Smooth muscle cell (in vitro differentiated cells): ENCODE results near the gene SRP68. TPM values are rescaled to one million over a fixed set of nuclear protein-coding genes. Genes with fewer than 3 reads are reported as not detected.

Source experiments
- DNase-seq: peaks from one replicate; lab custom pipeline; 2025; ENCODE audit not compliant: unreplicated experiment; lab: John Stamatoyannopoulos, UW
- H2AFZ ChIP-seq: fragments of 200-600 bp; sonication (generic); 2 replicates; pipeline ENCODE4 v1.6.0; 2016; ENCODE audit warnings: antibody characterized with exemption, low read depth, mild to moderate bottlenecking
- H3F3A ChIP-seq: fragments of 200-600 bp; sonication (generic); 2 replicates; pipeline ENCODE4 v1.6.0; 2017; ENCODE audit warnings: antibody characterized with exemption, low read depth
- H3K27ac ChIP-seq: fragments of 200-600 bp; sonication (generic); 2 replicates; pipeline ENCODE4 v1.5.1; 2016; ENCODE audit warnings: low read depth, mild to moderate bottlenecking
- H3K27me3 ChIP-seq: fragments of 200-600 bp; sonication (generic); 2 replicates; pipeline ENCODE4 v1.6.1; 2016; ENCODE audit warnings: low read depth, mild to moderate bottlenecking
- H3K36me3 ChIP-seq: fragments of 200-600 bp; sonication (generic); 2 replicates; pipeline ENCODE4 v1.5.1; 2016; ENCODE audit warnings: low read depth
- H3K4me1 ChIP-seq: fragments of 200-600 bp; sonication (generic); 2 replicates; pipeline ENCODE4 v1.5.1; 2016; ENCODE audit warnings: low read depth
- H3K4me2 ChIP-seq: fragments of 200-600 bp; sonication (generic); 2 replicates; pipeline ENCODE4 v1.6.0; 2016; ENCODE audit warnings: mild to moderate bottlenecking
- H3K4me3 ChIP-seq: fragments of 200-600 bp; sonication (generic); 2 replicates; pipeline ENCODE4 v1.5.1; 2016; ENCODE audit warnings: mild to moderate bottlenecking
- H3K79me2 ChIP-seq: fragments of 200-600 bp; sonication (generic); 2 replicates; pipeline ENCODE4 v1.6.0; 2016; ENCODE audit warnings: low read depth, mild to moderate bottlenecking
- H3K9ac ChIP-seq: fragments of 200-600 bp; sonication (generic); 2 replicates; pipeline ENCODE4 v1.6.0; 2016; ENCODE audit warnings: low read depth
- H3K9me3 ChIP-seq: fragments of 200-600 bp; sonication (generic); replicated peaks from 2 replicates; pipeline ENCODE4 v1.5.1; 2016; ENCODE audit warnings: low read depth
- H4K20me1 ChIP-seq: fragments of 200-600 bp; sonication (generic); 2 replicates; pipeline ENCODE4 v1.6.0; 2016; ENCODE audit warnings: low read depth
- WGBS: methylation state at CpG from one replicate; pipeline ENCODE4 v1.1.7; 2016; ENCODE audit warnings: low lambda C conversion rate; 5-methylcytosine and 5-hydroxymethylcytosine counted together
- polyA plus RNA-seq: library from polyadenylated mRNA; unstranded; fragments of >200 nt; fragmentation: Nextera tagmentation; extraction: Ambion mirVana; gene quantifications from 2 replicates; pipeline ENCODE4 v1.2.1, GENCODE V29; 2016
- total RNA-seq: library from RNA; depleted of rRNA; stranded (reverse); fragments of >200 nt; gene quantifications from 2 replicates; pipeline ENCODE4 v1.2.3, GENCODE V29; 2014
- TF ChIP-seq, protein P1 (sequence below): fragments of 200-600 bp; sonication (generic); IDR thresholded peaks from 2 replicates; pipeline ENCODE4 v1.5.1; 2017; ENCODE audit warnings: borderline replicate concordance, mild to moderate bottlenecking, antibody characterized with exemption; ENCODE audit not compliant: insufficient read depth, poor library complexity, severe bottlenecking

SRP68 gene
- total and polyA plus RNA-seq, 2 experiments from 2014 or later = 67.5 to 96.3 TPM

DNA sequence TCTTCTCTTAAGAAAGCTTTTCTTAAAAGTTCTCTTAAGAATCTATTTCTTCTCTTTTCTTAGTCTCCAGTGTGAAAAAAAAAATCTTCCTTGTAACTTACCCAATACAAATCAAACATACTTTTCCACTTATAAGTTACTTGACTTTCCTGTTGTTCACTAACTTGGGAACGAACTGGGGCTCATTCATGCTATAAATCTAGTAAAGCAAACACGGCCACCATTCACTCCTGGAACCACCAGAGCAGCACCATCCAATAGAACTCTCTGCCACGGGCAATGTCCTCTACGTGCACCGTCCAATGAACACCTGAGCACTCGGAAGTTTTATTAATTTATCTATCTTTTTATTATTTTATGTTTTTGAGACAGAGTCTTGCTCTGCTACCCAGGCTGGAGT lies 20.8 kb downstream of the SRP68 start:
- no peak overlapping the region for H3K9ac ChIP-seq
- peaks cover 22% of the 10 kb centered on the region for H3F3A ChIP-seq
- H3K36me3 ChIP-seq = peaks cover 8% of the 10 kb centered on the region
- H3K9me3 ChIP-seq = no peaks in the 10 kb centered on the region
- no peak overlapping the region for H3K4me3 ChIP-seq
- peak overlapping the region; percentile 67 for H3K27ac ChIP-seq
- 94% methylated on average over 6 of the region's 6 CpGs for WGBS
- H4K20me1 ChIP-seq = peaks cover 80% of the 10 kb centered on the region
- no peak for DNase-seq
- TF ChIP-seq, protein P1, sequence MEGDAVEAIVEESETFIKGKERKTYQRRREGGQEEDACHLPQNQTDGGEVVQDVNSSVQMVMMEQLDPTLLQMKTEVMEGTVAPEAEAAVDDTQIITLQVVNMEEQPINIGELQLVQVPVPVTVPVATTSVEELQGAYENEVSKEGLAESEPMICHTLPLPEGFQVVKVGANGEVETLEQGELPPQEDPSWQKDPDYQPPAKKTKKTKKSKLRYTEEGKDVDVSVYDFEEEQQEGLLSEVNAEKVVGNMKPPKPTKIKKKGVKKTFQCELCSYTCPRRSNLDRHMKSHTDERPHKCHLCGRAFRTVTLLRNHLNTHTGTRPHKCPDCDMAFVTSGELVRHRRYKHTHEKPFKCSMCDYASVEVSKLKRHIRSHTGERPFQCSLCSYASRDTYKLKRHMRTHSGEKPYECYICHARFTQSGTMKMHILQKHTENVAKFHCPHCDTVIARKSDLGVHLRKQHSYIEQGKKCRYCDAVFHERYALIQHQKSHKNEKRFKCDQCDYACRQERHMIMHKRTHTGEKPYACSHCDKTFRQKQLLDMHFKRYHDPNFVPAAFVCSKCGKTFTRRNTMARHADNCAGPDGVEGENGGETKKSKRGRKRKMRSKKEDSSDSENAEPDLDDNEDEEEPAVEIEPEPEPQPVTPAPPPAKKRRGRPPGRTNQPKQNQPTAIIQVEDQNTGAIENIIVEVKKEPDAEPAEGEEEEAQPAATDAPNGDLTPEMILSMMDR = no peak
- peaks cover 8% of the 10 kb centered on the region for H3K4me1 ChIP-seq
- no peak overlapping the region for H2AFZ ChIP-seq
- H3K79me2 ChIP-seq = peaks cover 18% of the 10 kb centered on the region
- H3K4me2 ChIP-seq = peak overlapping the region; percentile 17
- H3K27me3 ChIP-seq = no peaks in the 10 kb centered on the region

DNA sequence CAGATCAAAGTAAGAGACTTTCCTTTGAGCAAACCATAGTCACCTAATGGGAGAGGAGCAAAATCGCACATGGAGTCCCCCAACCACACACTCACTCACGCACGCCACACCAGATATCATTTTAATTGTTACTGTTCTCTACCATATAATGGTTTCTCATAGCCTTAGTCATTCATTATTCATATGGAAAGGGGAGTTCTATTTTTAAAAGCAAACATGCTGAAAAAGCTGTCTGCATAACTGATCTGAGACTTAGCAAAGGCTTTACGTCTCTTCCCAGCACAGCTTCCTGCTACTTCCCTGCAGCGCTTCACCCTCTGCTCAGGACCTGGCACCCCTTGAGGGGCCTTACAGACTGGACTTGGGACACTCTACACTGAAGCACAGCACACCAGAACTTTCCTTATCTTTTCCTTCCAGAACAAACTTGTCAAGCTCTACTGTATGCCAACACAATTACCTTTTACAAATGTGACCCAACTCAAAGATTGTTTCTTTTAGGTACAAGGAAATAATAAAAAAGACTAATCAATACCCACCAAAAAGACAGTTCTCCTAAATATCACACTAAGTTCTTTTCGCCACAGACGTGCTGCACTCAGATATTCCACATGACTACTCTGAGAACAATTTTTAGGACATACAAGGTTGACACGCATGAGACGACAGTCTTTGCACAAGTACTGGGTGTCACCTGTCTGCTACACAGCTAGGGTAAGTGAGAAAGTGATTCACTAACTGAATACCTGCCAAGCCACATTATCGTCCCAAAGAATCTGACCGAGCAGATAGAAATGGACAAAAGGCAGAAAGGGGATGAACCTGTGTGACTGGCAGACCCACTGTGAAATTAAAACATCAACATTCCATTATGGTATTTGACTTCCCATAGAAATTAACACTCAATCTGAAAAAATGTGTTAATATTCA lies 21.5 kb downstream of the SRP68 start:
- peak overlapping the region; percentile 17 for H3K4me2 ChIP-seq
- DNase-seq = no peak
- H3K9ac ChIP-seq = no peak overlapping the region
- H3K4me1 ChIP-seq = peaks cover 8% of the 10 kb centered on the region
- WGBS = 87% methylated on average over 11 of the region's 11 CpGs
- no peak overlapping the region for H3K4me3 ChIP-seq
- peaks cover 8% of the 10 kb centered on the region for H3K36me3 ChIP-seq
- H3K27ac ChIP-seq = peak overlapping the region; percentile 67
- H3F3A ChIP-seq = peaks cover 17% of the 10 kb centered on the region
- no peak overlapping the region for H2AFZ ChIP-seq
- H4K20me1 ChIP-seq = peaks cover 76% of the 10 kb centered on the region
- peaks cover 18% of the 10 kb centered on the region for H3K79me2 ChIP-seq
- TF ChIP-seq, protein P1 = no peak
- no peaks in the 10 kb centered on the region for H3K27me3 ChIP-seq
- H3K9me3 ChIP-seq = no peaks in the 10 kb centered on the region

DNA sequence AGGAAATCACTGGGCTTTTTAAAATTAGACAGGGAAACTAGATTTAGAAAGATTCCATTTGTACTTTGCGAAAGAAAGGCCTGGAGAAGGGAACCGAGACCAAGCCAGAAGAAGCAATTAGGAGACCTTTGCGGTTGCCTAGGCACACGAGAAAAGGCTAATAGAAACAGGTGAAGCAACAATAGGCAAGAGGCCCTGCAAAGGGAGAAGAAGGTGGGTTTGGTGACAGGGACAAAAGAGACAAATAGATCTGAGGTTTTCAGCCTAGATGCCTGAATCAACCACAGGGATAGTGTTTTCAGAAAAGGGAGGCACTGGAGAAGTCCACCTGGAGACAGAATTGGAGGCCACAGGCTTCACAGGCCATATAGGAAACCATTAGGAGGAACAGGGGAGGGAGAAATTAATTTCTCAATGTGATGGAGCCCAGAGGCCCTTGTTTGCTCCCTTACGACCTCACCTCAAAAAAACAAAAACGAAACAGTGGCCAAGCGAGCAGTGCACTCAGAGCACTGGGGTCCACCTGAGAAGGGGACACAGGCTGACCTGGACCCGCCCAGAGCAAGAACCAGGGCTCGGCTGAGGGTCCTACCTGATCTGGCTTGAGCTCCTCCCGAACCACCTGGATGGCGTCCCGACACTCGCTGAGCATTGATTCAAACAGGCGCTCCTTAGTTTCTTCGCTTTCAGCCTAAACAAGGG lies 22.3 kb downstream of the SRP68 start:
- no peak overlapping the region for H3K9ac ChIP-seq
- WGBS = 95% methylated on average over 15 of the region's 15 CpGs
- peaks cover 8% of the 10 kb centered on the region for H3K36me3 ChIP-seq
- H3K4me2 ChIP-seq = no peak overlapping the region
- H3K79me2 ChIP-seq = peaks cover 18% of the 10 kb centered on the region
- H3F3A ChIP-seq = peaks cover 12% of the 10 kb centered on the region
- H4K20me1 ChIP-seq = peaks cover 72% of the 10 kb centered on the region
- no peak overlapping the region for H2AFZ ChIP-seq
- H3K4me3 ChIP-seq = no peak overlapping the region
- DNase-seq = no peak
- H3K27me3 ChIP-seq = no peaks in the 10 kb centered on the region
- H3K27ac ChIP-seq = peak overlapping the region; percentile 65
- no peaks in the 10 kb centered on the region for H3K9me3 ChIP-seq
- peaks cover 8% of the 10 kb centered on the region for H3K4me1 ChIP-seq
- TF ChIP-seq, protein P1 = no peak
